Thyroid gland (tissue), 4 donors: Measurements from ENCODE around the gene HOXA2. TPM values are rescaled to one million over a fixed set of nuclear protein-coding genes. Genes with fewer than 3 reads are reported as not detected.

Source experiments
- DNase-seq, 2 donors: peaks; one replicate each; pipeline ENCODE4 v3.0.0-alpha.2; 2019
- H3K27ac ChIP-seq, 3 donors: fragments of 200-600 bp; sonication (generic); 1 replicate in 2 of 3; 2 replicates in 1 of 3; pipeline ENCODE4 v1.5.1; 2016 to 2019; ENCODE audit warnings: mild to moderate bottlenecking in 1 of 3, moderate library complexity in 1 of 3
- H3K27me3 ChIP-seq: fragments of 200-600 bp; sonication (generic); one replicate; pipeline ENCODE4 v1.5.1; 2019
- H3K36me3 ChIP-seq, 2 donors: fragments of 200-600 bp; sonication (generic); one replicate each; pipeline ENCODE4 v1.5.1; 2016 to 2019
- H3K4me1 ChIP-seq, 2 donors: fragments of 200-600 bp; sonication (generic); one replicate each; pipeline ENCODE4 v1.5.1; 2017 to 2019
- H3K4me3 ChIP-seq, 3 donors: fragments of 200-600 bp; sonication (generic); replicated peaks in 1 of 3; 1 replicate in 2 of 3; 2 replicates in 1 of 3; pipeline ENCODE4 v1.5.1; 2016; ENCODE audit warnings: mild to moderate bottlenecking in 1 of 3
- H3K9me3 ChIP-seq: fragments of 200-600 bp; sonication (generic); one replicate; pipeline ENCODE4 v1.5.1; 2017
- POLR2A ChIP-seq, 2 donors: fragments of 450-650 bp; IDR thresholded peaks; one replicate each; pipeline ENCODE4 v1.6.1; 2017; ENCODE audit warnings: antibody characterized with exemption in 2 of 2, mild to moderate bottlenecking in 2 of 2, moderate library complexity in 1 of 2
- WGBS, 2 donors: methylation state at CpG; one replicate each; pipeline ENCODE4 v1.1.5; 2017; 5-methylcytosine and 5-hydroxymethylcytosine counted together
- intact Hi-C: fragments of 100-400 bp; cut with DNase I; formaldehyde crosslinking; loops from one replicate; pipeline ENCODE4 v1.15.1; 2023
- total RNA-seq, 4 donors: library from RNA; depleted of rRNA; stranded (reverse); fragments of >200 nt; gene quantifications; one replicate each; pipeline ENCODE4 v1.2.3, GENCODE V29; 2016
- TF ChIP-seq, protein P1 (sequence below), 6 experiments: fragments of 200-600 bp in 3 of 6; fragments of 450-650 bp in 3 of 6; sonication (generic) in 3 of 6; IDR thresholded peaks; one replicate each; pipeline ENCODE4 v1.5.1; 2016 to 2019; ENCODE audit warnings: antibody characterized with exemption in 6 of 6, mild to moderate bottlenecking in 2 of 6, inconsistent platforms in 1 of 6, moderate library complexity in 1 of 6

The HOXA2 gene
- total RNA-seq, 4 donors from 2014 or later = 0.73 to 2.7 (median 1.7) TPM

DNA sequence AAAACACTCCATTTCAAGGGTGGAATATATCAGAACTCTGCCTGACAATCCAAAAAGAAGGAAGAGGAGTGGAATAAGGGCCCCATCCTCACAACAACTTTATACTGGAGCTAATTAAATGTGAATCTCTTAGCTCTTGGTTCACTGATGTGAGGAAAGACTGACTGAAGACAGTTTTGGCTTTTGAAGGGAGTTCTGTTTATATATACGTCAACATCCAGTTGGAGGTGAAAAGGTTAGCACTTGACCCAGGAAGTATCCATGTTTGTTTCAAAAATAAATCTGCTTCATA, 9.7 kb downstream of the HOXA2 start:
- TF ChIP-seq POLR2A (IDR thresholded peaks at IDR 0.05) = no peak
- TF ChIP-seq, protein P1, sequence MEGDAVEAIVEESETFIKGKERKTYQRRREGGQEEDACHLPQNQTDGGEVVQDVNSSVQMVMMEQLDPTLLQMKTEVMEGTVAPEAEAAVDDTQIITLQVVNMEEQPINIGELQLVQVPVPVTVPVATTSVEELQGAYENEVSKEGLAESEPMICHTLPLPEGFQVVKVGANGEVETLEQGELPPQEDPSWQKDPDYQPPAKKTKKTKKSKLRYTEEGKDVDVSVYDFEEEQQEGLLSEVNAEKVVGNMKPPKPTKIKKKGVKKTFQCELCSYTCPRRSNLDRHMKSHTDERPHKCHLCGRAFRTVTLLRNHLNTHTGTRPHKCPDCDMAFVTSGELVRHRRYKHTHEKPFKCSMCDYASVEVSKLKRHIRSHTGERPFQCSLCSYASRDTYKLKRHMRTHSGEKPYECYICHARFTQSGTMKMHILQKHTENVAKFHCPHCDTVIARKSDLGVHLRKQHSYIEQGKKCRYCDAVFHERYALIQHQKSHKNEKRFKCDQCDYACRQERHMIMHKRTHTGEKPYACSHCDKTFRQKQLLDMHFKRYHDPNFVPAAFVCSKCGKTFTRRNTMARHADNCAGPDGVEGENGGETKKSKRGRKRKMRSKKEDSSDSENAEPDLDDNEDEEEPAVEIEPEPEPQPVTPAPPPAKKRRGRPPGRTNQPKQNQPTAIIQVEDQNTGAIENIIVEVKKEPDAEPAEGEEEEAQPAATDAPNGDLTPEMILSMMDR (IDR thresholded peaks at IDR 0.05) = no peak
- intact Hi-C loops = no loop called here
- 41 to 54% methylated on average over 1 of the region's 1 CpG for WGBS, 2 donors
- Histone ChIP-seq H3K27ac (no peak overlapping the region), H3K27me3 (peaks cover 24% of the 10 kb centered on the region), H3K4me3 (no peak overlapping the region), H3K4me1 (peaks cover 11 to 18% of the 10 kb centered on the region in 2 donors), H3K36me3 (no peaks in the 10 kb centered on the region), H3K9me3 (no peaks in the 10 kb centered on the region)
- no peak for DNase-seq

GRCh38 chr7:27091941-27092818, 10.3 kb downstream of the HOXA2 start:
- peaks cover 11 to 17% of the 10 kb centered on the region in 2 donors for H3K4me1 ChIP-seq
- intact Hi-C loops = no loop called here
- H3K36me3 ChIP-seq = no peaks in the 10 kb centered on the region
- no peak overlapping the region for H3K27ac ChIP-seq
- peaks cover 22% of the 10 kb centered on the region for H3K27me3 ChIP-seq
- no peak for DNase-seq
- no peak overlapping the region for H3K4me3 ChIP-seq
- no peaks in the 10 kb centered on the region for H3K9me3 ChIP-seq
- WGBS, 2 donors = 33 to 41% methylated on average over 9 of the region's 9 CpGs
- no peak for TF ChIP-seq POLR2A (IDR thresholded peaks at IDR 0.05)
- TF ChIP-seq, protein P1 (IDR thresholded peaks at IDR 0.05) = no peak

- WGBS, 2 donors = 23 to 35% methylated on average over 3 of the region's 3 CpGs
- TF ChIP-seq, protein P1 (IDR thresholded peaks at IDR 0.05) = no peak
- no peak for TF ChIP-seq POLR2A (IDR thresholded peaks at IDR 0.05)
Observed at GRCh38 chr7:27091105-27091504, 11.4 kb downstream of the HOXA2 start.

DNA sequence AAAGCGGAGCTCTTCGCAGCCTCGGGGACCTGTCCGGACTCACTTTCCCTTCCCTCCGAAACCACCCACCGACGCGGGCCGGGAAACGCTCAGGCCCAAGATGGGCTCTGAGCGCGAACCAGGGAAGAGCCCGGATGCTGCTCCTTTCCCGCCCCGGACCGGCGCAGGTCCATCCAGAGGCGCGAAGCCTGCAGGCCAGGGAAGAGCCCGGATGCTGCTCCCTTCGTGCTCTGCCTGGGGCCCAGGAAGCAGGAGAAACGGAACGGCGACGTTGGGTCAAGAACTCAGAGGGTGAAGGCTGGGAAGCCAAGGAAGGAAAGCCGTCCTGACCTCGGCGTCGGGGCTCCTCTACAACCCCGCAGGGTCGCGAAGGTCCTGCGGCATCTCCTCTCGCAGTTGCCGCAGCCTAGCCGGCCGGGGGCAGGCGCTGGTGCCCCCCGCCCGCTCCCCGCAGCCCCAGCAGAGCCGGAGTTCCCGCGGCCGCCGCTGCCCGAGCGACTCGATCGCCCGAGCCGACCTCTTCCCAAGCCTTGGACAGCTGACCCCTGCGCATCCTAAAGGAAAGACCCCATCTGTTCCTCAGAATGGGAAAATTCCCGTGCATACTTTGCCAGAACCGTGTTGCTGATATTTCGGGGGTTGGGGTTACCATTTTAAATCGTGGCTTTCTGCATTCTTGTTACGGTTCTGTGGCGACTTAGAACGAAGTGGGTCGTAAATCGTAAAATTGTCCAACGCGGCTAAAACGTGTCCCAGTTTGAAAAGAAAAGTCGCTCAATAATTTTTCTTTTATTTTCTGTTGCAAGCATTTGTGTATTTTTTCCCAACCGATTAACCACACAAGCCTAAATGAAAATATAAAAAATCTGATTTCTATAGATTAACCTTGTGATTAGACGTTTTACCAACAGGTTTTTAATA, 14.2 kb downstream of the HOXA2 start:
- H3K27me3 ChIP-seq = peaks cover 18% of the 10 kb centered on the region
- intact Hi-C loops = no loop called here
- 17 to 22% methylated on average over 40 to 50 of the region's 68 CpGs for WGBS, 2 donors
- no peaks in the 10 kb centered on the region for H3K36me3 ChIP-seq
- no peak overlapping the region for H3K27ac ChIP-seq
- TF ChIP-seq POLR2A (IDR thresholded peaks at IDR 0.05) = no peak
- TF ChIP-seq, protein P1 (IDR thresholded peaks at IDR 0.05) = no peak
- H3K4me1 ChIP-seq = no peaks in the 10 kb centered on the region
- H3K9me3 ChIP-seq = no peaks in the 10 kb centered on the region
- DNase-seq = no peak
- H3K4me3 ChIP-seq = no peak overlapping the region

More at GRCh38 chr7:27091105-27091504, 11.4 kb downstream of the HOXA2 start:
- Histone ChIP-seq H3K27ac (no peak overlapping the region), H3K36me3 (no peaks in the 10 kb centered on the region), H3K4me3 (no peak overlapping the region), H3K4me1 (peaks cover 3 to 6% of the 10 kb centered on the region in 2 donors), H3K9me3 (no peaks in the 10 kb centered on the region), H3K27me3 (peaks cover 16% of the 10 kb centered on the region)
- intact Hi-C loops = no loop called here
- no peak for DNase-seq
